Transverse colon (tissue), 4 donors: ENCODE results near the gene VSIG8.

Experiments
- EP300 ChIP-seq: sonication (generic); formaldehyde crosslinking; IDR thresholded peaks from one replicate; pipeline ENCODE4 v1.6.1; 2017; ENCODE audit warnings: antibody characterized with exemption, low read depth
- POLR2A ChIP-seq: fragments of 450-650 bp; IDR thresholded peaks from one replicate; pipeline ENCODE4 v1.6.1; 2016; ENCODE audit warnings: antibody characterized with exemption, mild to moderate bottlenecking, moderate library complexity
- POLR2AphosphoS5 ChIP-seq, 3 donors: sonication (generic); formaldehyde crosslinking; IDR thresholded peaks; one replicate each; pipeline ENCODE4 v1.6.1; 2016; ENCODE audit warnings: antibody characterized with exemption in 3 of 3
- TF ChIP-seq, protein P1 (sequence below), 5 experiments: fragments of 200-600 bp in 3 of 5; fragments of 450-650 bp in 2 of 5; sonication (generic) in 3 of 5; IDR thresholded peaks; 1 replicate in 2 of 5; 2 replicates in 3 of 5; pipeline ENCODE4 v1.5.1; 2016 to 2017; ENCODE audit warnings: antibody characterized with exemption in 5 of 5, inconsistent platforms in 3 of 5, mild to moderate bottlenecking in 2 of 5, moderate library complexity in 1 of 5

DNA sequence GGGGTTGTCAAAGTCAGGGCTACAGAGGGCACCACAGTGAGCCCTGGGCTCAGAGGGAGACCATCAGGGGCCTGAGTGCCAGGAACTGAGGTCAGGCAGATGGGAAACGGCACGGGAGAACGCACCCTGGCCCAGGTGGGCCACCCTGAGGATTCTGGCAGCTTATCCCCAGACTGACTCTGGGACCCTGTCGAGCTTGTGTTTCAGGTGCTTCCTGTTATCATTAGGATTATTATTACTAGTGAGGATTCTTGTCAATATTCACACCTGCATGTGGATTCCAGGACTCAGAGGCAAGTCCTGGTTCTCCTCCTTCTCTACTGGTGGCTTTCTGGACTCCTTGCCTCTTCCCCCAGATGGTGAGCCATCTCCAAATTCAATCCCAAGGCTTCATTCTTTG, 15.2 kb downstream of the VSIG8 start:
- no peak for TF ChIP-seq POLR2A
- TF ChIP-seq, protein P1, sequence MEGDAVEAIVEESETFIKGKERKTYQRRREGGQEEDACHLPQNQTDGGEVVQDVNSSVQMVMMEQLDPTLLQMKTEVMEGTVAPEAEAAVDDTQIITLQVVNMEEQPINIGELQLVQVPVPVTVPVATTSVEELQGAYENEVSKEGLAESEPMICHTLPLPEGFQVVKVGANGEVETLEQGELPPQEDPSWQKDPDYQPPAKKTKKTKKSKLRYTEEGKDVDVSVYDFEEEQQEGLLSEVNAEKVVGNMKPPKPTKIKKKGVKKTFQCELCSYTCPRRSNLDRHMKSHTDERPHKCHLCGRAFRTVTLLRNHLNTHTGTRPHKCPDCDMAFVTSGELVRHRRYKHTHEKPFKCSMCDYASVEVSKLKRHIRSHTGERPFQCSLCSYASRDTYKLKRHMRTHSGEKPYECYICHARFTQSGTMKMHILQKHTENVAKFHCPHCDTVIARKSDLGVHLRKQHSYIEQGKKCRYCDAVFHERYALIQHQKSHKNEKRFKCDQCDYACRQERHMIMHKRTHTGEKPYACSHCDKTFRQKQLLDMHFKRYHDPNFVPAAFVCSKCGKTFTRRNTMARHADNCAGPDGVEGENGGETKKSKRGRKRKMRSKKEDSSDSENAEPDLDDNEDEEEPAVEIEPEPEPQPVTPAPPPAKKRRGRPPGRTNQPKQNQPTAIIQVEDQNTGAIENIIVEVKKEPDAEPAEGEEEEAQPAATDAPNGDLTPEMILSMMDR (IDR thresholded peaks at IDR 0.05), result no peak
- TF ChIP-seq POLR2AphosphoS5 (IDR thresholded peaks at IDR 0.05), result no peak
- TF ChIP-seq EP300, result no peak
